Fibroblast of villous mesenchyme (primary cell): Measurements from ENCODE around the gene GRM4. TPM values are rescaled to one million over a fixed set of nuclear protein-coding genes. Genes with fewer than 3 reads are reported as not detected.

Experiments
- DNase-seq: peaks from one replicate; pipeline ENCODE4 v3.0.0-alpha.2; 2010; ENCODE audit warnings: low read depth
- H3K4me3 ChIP-seq: 2 replicates; pipeline ENCODE4 v1.5.1; 2011; ENCODE audit warnings: low read depth, mild to moderate bottlenecking, low read length
- total RNA-seq: library from RNA; depleted of rRNA; stranded (reverse); fragments of >200 nt; gene quantifications from 2 replicates; pipeline ENCODE4 v1.2.3, GENCODE V29; 2012
- TF ChIP-seq, protein P1 (sequence below): IDR thresholded peaks from 2 replicates; pipeline ENCODE4 v1.5.1; 2012; ENCODE audit warnings: low read depth, mild to moderate bottlenecking, low read length; ENCODE audit not compliant: insufficient read depth

Gene GRM4
- total RNA-seq, 1 donor, result under 0.01 TPM

DNA sequence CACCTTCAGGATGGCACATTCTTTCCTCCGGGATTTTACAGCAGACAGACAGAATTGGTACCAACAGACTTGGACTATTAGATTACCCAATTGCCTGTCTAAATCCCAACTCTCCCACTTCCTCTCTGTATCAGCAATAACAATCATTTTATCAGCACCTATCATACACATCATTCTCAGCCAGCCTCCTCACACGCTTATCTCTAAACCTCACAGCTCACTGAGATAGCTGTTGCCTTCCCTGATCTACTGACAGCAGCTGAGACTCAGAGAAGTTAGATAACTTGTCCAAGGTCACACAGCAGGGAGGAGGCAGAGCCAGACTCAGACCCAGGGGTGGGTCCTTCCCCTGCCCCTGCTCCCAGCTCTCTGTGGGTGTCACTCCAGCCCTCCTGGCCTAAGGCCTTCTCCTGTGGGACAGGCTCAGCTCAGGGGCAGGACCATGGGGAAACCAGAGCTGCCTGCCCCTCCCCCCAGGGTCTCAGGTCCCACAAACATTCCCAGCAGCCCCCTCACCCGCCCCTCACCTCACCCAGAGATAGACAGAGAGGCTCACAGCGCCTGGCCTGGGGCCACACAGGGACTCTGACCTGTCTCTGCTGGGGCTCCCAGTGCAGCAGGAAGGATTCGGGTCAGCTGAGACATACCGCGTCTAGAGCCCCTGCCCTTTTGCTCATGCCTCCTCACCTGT, 92.8 kb downstream of the GRM4 start:
- no peak for DNase-seq
- TF ChIP-seq, protein P1, sequence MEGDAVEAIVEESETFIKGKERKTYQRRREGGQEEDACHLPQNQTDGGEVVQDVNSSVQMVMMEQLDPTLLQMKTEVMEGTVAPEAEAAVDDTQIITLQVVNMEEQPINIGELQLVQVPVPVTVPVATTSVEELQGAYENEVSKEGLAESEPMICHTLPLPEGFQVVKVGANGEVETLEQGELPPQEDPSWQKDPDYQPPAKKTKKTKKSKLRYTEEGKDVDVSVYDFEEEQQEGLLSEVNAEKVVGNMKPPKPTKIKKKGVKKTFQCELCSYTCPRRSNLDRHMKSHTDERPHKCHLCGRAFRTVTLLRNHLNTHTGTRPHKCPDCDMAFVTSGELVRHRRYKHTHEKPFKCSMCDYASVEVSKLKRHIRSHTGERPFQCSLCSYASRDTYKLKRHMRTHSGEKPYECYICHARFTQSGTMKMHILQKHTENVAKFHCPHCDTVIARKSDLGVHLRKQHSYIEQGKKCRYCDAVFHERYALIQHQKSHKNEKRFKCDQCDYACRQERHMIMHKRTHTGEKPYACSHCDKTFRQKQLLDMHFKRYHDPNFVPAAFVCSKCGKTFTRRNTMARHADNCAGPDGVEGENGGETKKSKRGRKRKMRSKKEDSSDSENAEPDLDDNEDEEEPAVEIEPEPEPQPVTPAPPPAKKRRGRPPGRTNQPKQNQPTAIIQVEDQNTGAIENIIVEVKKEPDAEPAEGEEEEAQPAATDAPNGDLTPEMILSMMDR, result no peak
- H3K4me3 ChIP-seq, result no peak overlapping the region

DNA sequence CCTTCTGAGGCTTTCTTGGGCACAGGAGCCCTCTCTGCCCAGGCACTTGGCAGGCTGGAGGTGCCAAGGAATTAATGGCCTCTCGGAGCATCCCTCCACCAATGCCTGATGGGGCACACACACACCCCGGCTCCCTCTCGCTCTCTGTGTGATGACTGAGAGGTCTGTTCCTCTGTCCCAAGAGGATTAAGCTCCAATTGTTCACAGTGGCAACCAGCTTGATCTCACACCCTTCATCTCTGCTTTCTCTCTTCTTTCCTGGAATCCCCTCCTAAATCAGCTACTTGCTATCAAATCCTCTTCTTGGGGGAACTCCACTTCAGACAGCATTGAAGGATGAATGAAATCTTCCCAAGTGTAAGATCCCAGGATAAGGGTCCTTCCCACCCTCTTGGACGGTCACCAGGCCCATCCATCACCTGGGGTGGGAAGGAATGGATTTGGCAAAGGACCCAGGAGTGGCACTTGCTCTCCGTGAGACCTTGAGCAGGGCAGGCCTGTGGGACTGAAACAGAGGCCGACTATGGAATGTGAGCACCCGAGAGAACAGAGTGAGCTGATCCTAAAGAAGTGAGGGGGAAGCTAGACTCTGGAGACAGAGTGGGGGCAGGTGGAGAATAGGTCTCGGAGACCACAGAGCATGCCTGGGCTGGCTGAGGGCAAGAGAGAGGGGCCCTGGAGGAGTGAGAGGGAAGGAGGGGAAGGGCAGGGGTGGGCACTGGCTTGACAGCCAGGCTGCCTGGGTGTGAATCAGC, 93.6 kb downstream of the GRM4 start:
- no peak for DNase-seq
- no peak overlapping the region for H3K4me3 ChIP-seq
- TF ChIP-seq, protein P1, result no peak

DNA sequence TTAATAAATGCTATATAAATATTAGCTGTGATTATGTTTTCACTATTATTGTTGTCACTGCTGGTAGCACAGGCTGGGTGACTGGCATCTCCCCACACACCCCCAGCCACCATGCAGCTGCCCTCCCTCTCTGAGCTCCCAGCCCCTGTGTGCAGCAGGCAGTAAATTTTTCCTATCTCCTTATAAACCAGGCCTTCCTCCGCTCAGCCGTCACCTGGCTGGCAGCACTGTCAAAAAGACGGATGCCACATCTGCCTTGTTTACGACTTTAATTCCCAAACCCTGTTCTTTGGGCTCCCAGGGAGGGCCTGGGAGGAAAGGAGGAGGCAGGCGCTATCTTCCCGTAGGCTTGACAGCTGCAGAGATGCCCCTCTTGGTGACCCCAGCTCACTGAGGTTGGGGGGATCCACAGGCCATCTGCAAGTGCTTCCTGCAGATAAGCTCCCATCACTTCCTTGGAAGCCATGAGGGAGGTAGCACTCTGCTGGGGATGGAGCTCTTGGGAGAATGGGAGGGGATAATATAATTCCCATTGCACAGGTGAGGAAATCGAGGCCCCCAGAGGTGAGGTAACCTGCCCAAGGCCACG, 94.5 kb downstream of the GRM4 start:
- DNase-seq, result no peak
- H3K4me3 ChIP-seq, result no peak overlapping the region
- TF ChIP-seq, protein P1, result no peak

DNA sequence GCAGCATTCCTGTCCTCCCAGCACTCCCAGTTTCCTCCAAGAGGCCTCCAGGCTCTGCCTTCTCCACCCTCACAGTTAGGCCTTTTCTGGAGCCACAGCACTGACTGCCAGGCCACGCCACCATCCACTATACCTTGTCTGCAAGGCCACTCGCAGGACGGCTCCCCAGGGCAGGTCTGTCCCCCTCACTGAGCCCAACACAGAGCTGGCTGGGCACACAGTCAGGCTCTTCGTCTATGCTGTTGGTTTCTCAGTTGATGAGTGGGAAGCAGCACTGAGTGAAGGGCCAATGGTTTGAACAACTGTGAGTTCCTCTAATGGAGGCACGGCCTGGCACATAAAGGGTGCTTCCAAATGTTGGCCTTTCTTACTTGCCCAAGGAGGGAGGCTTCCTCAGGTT, 95.2 kb downstream of the GRM4 start:
- DNase-seq, result no peak
- H3K4me3 ChIP-seq, result no peak overlapping the region
- TF ChIP-seq, protein P1, result no peak

DNA sequence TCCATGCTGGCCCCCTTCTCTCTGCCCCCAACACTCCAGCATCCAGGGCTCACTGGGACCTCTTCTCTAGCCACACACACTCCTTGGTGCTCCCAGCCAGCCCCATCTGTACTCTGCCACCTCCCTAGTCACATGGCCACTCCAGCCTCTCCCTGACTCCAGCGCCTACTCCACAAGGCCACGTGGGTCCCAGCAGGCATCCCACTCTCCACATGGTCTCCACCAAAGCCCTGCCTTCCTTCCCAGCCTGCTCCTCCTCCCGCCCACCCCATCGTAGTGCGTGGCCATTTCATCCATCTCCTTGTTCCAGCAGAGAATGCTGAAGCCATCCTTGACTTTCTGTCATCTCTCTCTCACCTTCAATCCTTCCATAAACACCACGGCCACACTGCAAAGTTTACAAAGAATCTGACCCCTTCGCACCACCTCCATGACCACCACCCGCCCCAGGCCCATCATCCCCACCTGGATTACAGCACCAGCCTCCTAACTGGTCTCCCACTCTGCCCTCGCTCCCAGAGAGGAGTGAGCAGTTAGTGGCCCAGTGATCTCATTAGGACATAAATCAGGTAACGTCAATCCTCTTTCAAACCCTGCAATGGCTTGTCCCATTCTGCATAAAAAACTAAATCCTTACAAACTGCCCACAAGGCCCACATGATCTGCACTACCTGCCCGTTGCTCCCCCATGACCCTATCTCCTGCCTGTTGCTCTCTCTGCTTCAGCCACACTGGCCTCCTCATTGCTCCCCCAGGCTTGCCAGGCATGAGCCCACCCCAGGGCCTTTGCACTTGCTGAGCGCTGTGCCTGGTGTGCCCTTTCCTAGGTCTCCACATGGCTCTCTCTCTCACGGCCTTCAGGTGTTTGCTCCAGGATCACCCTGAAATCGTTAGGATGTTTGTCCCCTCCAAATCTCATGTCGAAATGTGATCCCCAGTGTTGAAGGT, 96.2 kb downstream of the GRM4 start:
- H3K4me3 ChIP-seq, result no peak overlapping the region
- TF ChIP-seq, protein P1, result no peak
- no peak for DNase-seq

DNA sequence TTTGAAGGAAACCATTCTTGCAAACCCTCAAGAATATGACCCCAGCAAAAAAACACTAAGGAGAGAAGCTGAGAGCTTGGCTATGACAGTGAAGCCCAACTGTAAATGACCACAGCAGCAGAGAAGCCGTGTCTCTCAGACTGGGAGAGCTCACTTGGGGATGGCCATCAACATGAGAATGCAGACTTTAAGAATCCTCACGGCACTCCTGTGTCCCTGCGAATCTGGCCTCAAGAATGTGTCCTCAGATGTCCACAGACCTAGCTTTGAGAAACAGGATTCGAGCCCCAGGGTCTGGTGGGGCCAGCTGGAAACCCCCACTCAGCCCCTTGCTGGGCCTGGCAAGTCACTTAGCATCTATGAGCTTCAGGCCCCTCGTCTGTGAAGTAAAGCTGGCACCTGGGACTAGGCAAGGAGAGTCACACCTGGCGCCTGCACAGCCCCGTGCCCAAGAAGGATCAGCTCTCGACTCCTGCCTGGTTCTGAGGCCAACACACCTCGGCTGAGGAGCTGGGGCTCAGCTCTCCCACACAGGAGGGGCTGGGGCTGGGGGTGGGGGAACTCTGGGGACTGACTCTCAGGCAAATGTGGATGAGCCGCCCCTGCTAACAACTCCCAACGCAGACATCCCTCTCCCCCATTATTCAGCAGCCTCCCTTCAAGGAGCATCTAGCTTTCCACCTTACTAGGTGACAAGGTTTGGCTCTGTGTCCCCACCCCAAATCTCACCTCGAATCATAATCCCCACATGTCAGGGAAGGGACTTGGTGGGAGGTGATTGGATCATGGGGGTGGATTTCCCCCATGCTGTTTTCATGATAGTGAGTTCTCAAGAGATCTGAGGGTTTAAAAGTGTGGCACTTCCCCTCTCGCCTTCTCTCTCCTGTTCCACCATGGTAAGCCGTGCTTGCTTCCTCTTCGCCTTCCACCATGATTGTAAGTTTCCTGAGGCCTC, 97.7 kb downstream of the GRM4 start:
- no peak overlapping the region for H3K4me3 ChIP-seq
- TF ChIP-seq, protein P1, result no peak
- DNase-seq, result no peak
